ENCODE results near the gene USP37. TPM values are rescaled to one million over a fixed set of nuclear protein-coding genes. Genes with fewer than 3 reads are reported as not detected.

The USP37 gene
- total and polyA plus RNA-seq, 3 donors from 2014 or later = 26.7 to 81.4 (median 39.3) TPM

GRCh38 chr2:218402911-218403411, 165.2 kb downstream of the USP37 start:
- H3K27ac ChIP-seq = no peak overlapping the region
- WGBS, 2 donors = 47 to 83% methylated on average over 9 to 26 of the region's 26 CpGs
- peaks cover 40% of the 10 kb centered on the region for H3K4me1 ChIP-seq
- H3K9me3 ChIP-seq = no peaks in the 10 kb centered on the region
- no peaks in the 10 kb centered on the region for H3K27me3 ChIP-seq
- intact Hi-C loops (cut with DNase I; ENCODE audit: low total_unique reads) = loop anchor here (10.0 kb wide), 1 partner anchor 152 kb away; no protein-coding TSS in a partner anchor
- no peaks in the 10 kb centered on the region for H3K36me3 ChIP-seq (ENCODE audit: low read depth, missing control alignments)
- TF ChIP-seq CTCF (IDR thresholded peaks at IDR 0.05) (no peak), POLR2A (IDR thresholded peaks at IDR 0.05) (no peak)
- no peak for DNase-seq
- no peak overlapping the region for H3K4me3 ChIP-seq

- Histone ChIP-seq H3K4me3 (no peak overlapping the region), H3K27ac (peak overlapping the region in 1 of 2 donors; percentile 99), H3K27me3 (no peaks in the 10 kb centered on the region), H3K9me3 (no peaks in the 10 kb centered on the region), H3K4me1 (peaks cover 40% of the 10 kb centered on the region), H3K36me3 (ENCODE audit: low read depth, missing control alignments) (no peaks in the 10 kb centered on the region)
- TF ChIP-seq CTCF (IDR thresholded peaks at IDR 0.05) (no peak), POLR2A (IDR thresholded peaks at IDR 0.05) (no peak)
- intact Hi-C loops (cut with DNase I; ENCODE audit: low total_unique reads) = loop anchor here (10.0 kb wide), 1 partner anchor 152 kb away; no protein-coding TSS in a partner anchor
- WGBS, 2 donors = 59 to 70% methylated on average over 8 of the region's 8 CpGs
- DNase-seq = no peak
Measured at GRCh38 chr2:218402491-218402901, 165.7 kb downstream of the USP37 start.

- peak overlapping the region in 1 of 2 donors; percentile 99 for H3K27ac ChIP-seq
- H3K36me3 ChIP-seq (ENCODE audit: low read depth, missing control alignments) = no peaks in the 10 kb centered on the region
- H3K9me3 ChIP-seq = no peaks in the 10 kb centered on the region
- intact Hi-C loops (cut with DNase I; ENCODE audit: low total_unique reads) = loop anchor here (10.0 kb wide), 1 partner anchor 153 kb away; no protein-coding TSS in a partner anchor
- peaks cover 40% of the 10 kb centered on the region for H3K4me1 ChIP-seq
- DNase-seq = no peak
- no peak for TF ChIP-seq CTCF (IDR thresholded peaks at IDR 0.05)
- no peak for TF ChIP-seq POLR2A (IDR thresholded peaks at IDR 0.05)
- H3K27me3 ChIP-seq = no peaks in the 10 kb centered on the region
- H3K4me3 ChIP-seq = no peak overlapping the region
- WGBS, 2 donors = 44 to 58% methylated on average over 5 to 9 of the region's 9 CpGs
Measured at GRCh38 chr2:218401890-218402289, 166.3 kb downstream of the USP37 start.

- Histone ChIP-seq H3K4me1 (peaks cover 40% of the 10 kb centered on the region), H3K27ac (peak overlapping the region; percentile 98 to 99), H3K9me3 (no peaks in the 10 kb centered on the region), H3K27me3 (no peaks in the 10 kb centered on the region), H3K4me3 (peak overlapping the region; percentile 97 to 99), H3K36me3 (ENCODE audit: low read depth, missing control alignments) (no peaks in the 10 kb centered on the region)
- TF ChIP-seq POLR2A (IDR thresholded peaks at IDR 0.05) (no peak), CTCF (IDR thresholded peaks at IDR 0.05) (no peak)
- no peak for DNase-seq
- intact Hi-C loops (cut with DNase I; ENCODE audit: low total_unique reads) = loop anchor here (10.0 kb wide), 1 partner anchor 154 kb away; no protein-coding TSS in a partner anchor
- WGBS, 2 donors = 24 to 27% methylated on average over 10 to 24 of the region's 24 CpGs
Measured at GRCh38 chr2:218400930-218401881, 166.9 kb downstream of the USP37 start.

MicroRNAs encoded within 50 kb of the gene (microRNA counts, 767-probe panel; counts per million panel counts)
- 8,470 to 8,981 counts per million in 2 donors for microRNA hsa-miR-26b-5p

Small RNAs within 50 kb of the gene (microRNA-seq; reads per million reads assigned to microRNA genes)
- gene MIR26B (ENCODE audit: borderline number of aligned reads in 2 of 2, borderline replicate concordance in 1 of 2) = 43,629 to 45,648 reads per million in 2 donors

Small RNAs within 50 kb of the gene (small RNA-seq; reads per million reads assigned to genes)
- gene MIR26B (80.8 to 111 reads per million in 2 donors), gene RNU6-136P (0 reads per million in 2 donors)

Other genes starting within 250 kb of the USP37 start
- 1 to 10 TPM; 2.0 to 5.7 TPM for gene CATIP, start 211.5 kb downstream of the USP37 start, total RNA-seq
- 19.6 TPM for gene CATIP, start 211.5 kb downstream of the USP37 start, polyA plus RNA-seq (ENCODE audit: insufficient read depth, low read depth, low replicate concordance)
- gene SLC11A1, start 186.1 kb downstream of the USP37 start, total RNA-seq = 10 to 100 TPM; 12.7 to 32.3 TPM
- gene SLC11A1, start 186.1 kb downstream of the USP37 start, polyA plus RNA-seq (ENCODE audit: insufficient read depth, low read depth, low replicate concordance) = 2.8 TPM
- 10 to 100 TPM; 60.7 to 87.3 TPM for gene CTDSP1, start 168.5 kb downstream of the USP37 start, total RNA-seq
- 65.2 TPM for gene CTDSP1, start 168.5 kb downstream of the USP37 start, polyA plus RNA-seq (ENCODE audit: insufficient read depth, low read depth, low replicate concordance)
- under 1 TPM; 0.50 to 0.71 TPM for gene VIL1, start 149.2 kb downstream of the USP37 start, total RNA-seq
- gene VIL1, start 149.2 kb downstream of the USP37 start, polyA plus RNA-seq (ENCODE audit: insufficient read depth, low read depth, low replicate concordance) = 1.6 TPM
- 100 to 1,000 TPM; 118 to 129 TPM for gene CNOT9, start 488 bp upstream of the USP37 start, total RNA-seq
- 55.4 TPM for gene CNOT9, start 488 bp upstream of the USP37 start, polyA plus RNA-seq (ENCODE audit: insufficient read depth, low read depth, low replicate concordance)
- 1 to 10 TPM; 8.2 to 9.0 TPM for gene PLCD4, start 39.5 kb upstream of the USP37 start, total RNA-seq
- 13.9 TPM for gene PLCD4, start 39.5 kb upstream of the USP37 start, polyA plus RNA-seq (ENCODE audit: insufficient read depth, low read depth, low replicate concordance)
- gene ZNF142, start 91.3 kb upstream of the USP37 start, total RNA-seq = 10 to 100 TPM; 32.7 to 39.3 TPM
- gene ZNF142, start 91.3 kb upstream of the USP37 start, polyA plus RNA-seq (ENCODE audit: insufficient read depth, low read depth, low replicate concordance) = 23.3 TPM
- 10 to 100 TPM; 37.0 to 39.4 TPM for gene BCS1L, start 91.3 kb upstream of the USP37 start, total RNA-seq
- 22.3 TPM for gene BCS1L, start 91.3 kb upstream of the USP37 start, polyA plus RNA-seq (ENCODE audit: insufficient read depth, low read depth, low replicate concordance)
- 10 to 100 TPM; 26.0 to 36.0 TPM for gene RNF25, start 103.7 kb upstream of the USP37 start, total RNA-seq
- 57.8 TPM for gene RNF25, start 103.7 kb upstream of the USP37 start, polyA plus RNA-seq (ENCODE audit: insufficient read depth, low read depth, low replicate concordance)
- gene STK36, start 103.7 kb upstream of the USP37 start, total RNA-seq = 100 to 1,000 TPM; 168 to 186 TPM
- 153 TPM for gene STK36, start 103.7 kb upstream of the USP37 start, polyA plus RNA-seq (ENCODE audit: insufficient read depth, low read depth, low replicate concordance)
- gene TTLL4, start 142.5 kb upstream of the USP37 start, total RNA-seq = 10 to 100 TPM; 86.0 to 96.9 TPM
- 141 TPM for gene TTLL4, start 142.5 kb upstream of the USP37 start, polyA plus RNA-seq (ENCODE audit: insufficient read depth, low read depth, low replicate concordance)
- gene CYP27A1, start 213.8 kb upstream of the USP37 start, total RNA-seq = 10 to 100 TPM; 37.2 to 62.8 TPM
- 30.2 TPM for gene CYP27A1, start 213.8 kb upstream of the USP37 start, polyA plus RNA-seq (ENCODE audit: insufficient read depth, low read depth, low replicate concordance)